ENCODE data around the gene SELENOP.

- TF ChIP-seq CTCF (conservative IDR thresholded peaks at IDR 0.05; ENCODE audit: low read depth, low read length) (no peak), EZH2 (IDR thresholded peaks at IDR 0.05; ENCODE audit: borderline replicate concordance, low read depth, low read length, poor library complexity, severe bottlenecking) (no peak)
These were observed 36.9 kb upstream of the SELENOP start for GRCh38 chr5:42848545-42848944.
